ENCODE data around the gene CEP104. TPM values are rescaled to one million over a fixed set of nuclear protein-coding genes. Genes with fewer than 3 reads are reported as not detected.
A peak's percentile ranks its signal among the peaks of the same experiment; 100 is the strongest.

The CEP104 gene
- total and polyA plus RNA-seq, 9 of the 15 experiments (the other 6 are each of a cell fraction or from before 2014, with no cell fraction given), result 11.2 to 63.4 (median 42.6) TPM

- TF ChIP-seq ZNF511 (CRISPR knock-in tag; IDR thresholded peaks at IDR 0.05), result peak; percentile 6; the same call in 1 of the 2 replicates
- no peak for TF ChIP-seq PURB (CRISPR knock-in tag; IDR thresholded peaks at IDR 0.05; ENCODE audit: low read depth)
- no peak for TF ChIP-seq CHD7 (IDR thresholded peaks at IDR 0.05; ENCODE audit: low read depth, low read length)
- no peak for TF ChIP-seq FUS (optimal IDR thresholded peaks at IDR 0.05; ENCODE audit: low read depth, low read length)
- TF ChIP-seq, protein P1, sequence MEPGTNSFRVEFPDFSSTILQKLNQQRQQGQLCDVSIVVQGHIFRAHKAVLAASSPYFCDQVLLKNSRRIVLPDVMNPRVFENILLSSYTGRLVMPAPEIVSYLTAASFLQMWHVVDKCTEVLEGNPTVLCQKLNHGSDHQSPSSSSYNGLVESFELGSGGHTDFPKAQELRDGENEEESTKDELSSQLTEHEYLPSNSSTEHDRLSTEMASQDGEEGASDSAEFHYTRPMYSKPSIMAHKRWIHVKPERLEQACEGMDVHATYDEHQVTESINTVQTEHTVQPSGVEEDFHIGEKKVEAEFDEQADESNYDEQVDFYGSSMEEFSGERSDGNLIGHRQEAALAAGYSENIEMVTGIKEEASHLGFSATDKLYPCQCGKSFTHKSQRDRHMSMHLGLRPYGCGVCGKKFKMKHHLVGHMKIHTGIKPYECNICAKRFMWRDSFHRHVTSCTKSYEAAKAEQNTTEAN (CRISPR knock-in tag; IDR thresholded peaks at IDR 0.05), result 0 out of 2 replicates have a peak, but pooled peaks have one; percentile 44
- no peak for TF ChIP-seq ZNF589 (CRISPR knock-in tag; IDR thresholded peaks at IDR 0.05; ENCODE audit: low read depth)
- no peak for TF ChIP-seq JUNB (CRISPR knock-in tag; conservative IDR thresholded peaks at IDR 0.05)
- TF ChIP-seq ASH1L (IDR thresholded peaks at IDR 0.05; ENCODE audit: borderline replicate concordance, low read depth, partially characterized antibody), result peak; percentile 10
- TF ChIP-seq ELF4 (CRISPR knock-in tag; IDR thresholded peaks at IDR 0.05), result no peak
- peak; percentile 77; the same call in 1 of the 2 replicates for TF ChIP-seq SMARCA5 (IDR thresholded peaks at IDR 0.05)
- no peak for TF ChIP-seq NFRKB (IDR thresholded peaks at IDR 0.05; ENCODE audit: low read depth)
- peak in 1 of 2 experiments; percentile 54; a peak in 1 of 4 replicates for TF ChIP-seq CSDE1 (IDR thresholded peaks at IDR 0.05)
- 0 out of 2 replicates have a peak, but pooled peaks have one; percentile 30 for TF ChIP-seq HLTF (IDR thresholded peaks at IDR 0.05)
- TF ChIP-seq THRAP3 (IDR thresholded peaks at IDR 0.05; ENCODE audit: borderline replicate concordance), result peak; percentile 77; the same call in 1 of the 2 replicates
These were observed 42.2 kb upstream of the CEP104 start (continued) for GRCh38 chr1:3898994-3899753.
